Karpas-422 (cell line): ENCODE data around the gene PDIA5. TPM values are rescaled to one million over a fixed set of nuclear protein-coding genes. Genes with fewer than 3 reads are reported as not detected.

Experiments used
- DNase-seq: peaks from one replicate; pipeline ENCODE4 v3.0.0-alpha.2; 2015
- H2AFZ ChIP-seq: fragments of 200-600 bp; sonication (generic); 2 replicates; pipeline ENCODE4 v1.6.1; 2014; ENCODE audit warnings: antibody characterized with exemption, low read length, mixed read lengths
- H3K27ac ChIP-seq: fragments of 200-600 bp; sonication (generic); 2 replicates; pipeline ENCODE4 v1.5.1; 2014; ENCODE audit warnings: mild to moderate bottlenecking, low read length, moderate library complexity
- H3K27me3 ChIP-seq: fragments of 200-600 bp; sonication (generic); 2 replicates; pipeline ENCODE4 v1.6.1; 2014; ENCODE audit warnings: low read length, mixed read lengths
- H3K36me3 ChIP-seq: fragments of 200-600 bp; sonication (generic); 2 replicates; pipeline ENCODE4 v1.6.1; 2014; ENCODE audit warnings: low read length, mixed read lengths; ENCODE audit not compliant: insufficient read depth
- H3K4me1 ChIP-seq: fragments of 200-600 bp; sonication (generic); 2 replicates; pipeline ENCODE4 v1.6.1; 2014; ENCODE audit warnings: mild to moderate bottlenecking, low read length, mixed read lengths
- H3K4me2 ChIP-seq: fragments of 200-600 bp; sonication (generic); 2 replicates; pipeline ENCODE4 v1.6.1; 2014; ENCODE audit warnings: low read length, low read depth, mild to moderate bottlenecking; ENCODE audit not compliant: poor library complexity, severe bottlenecking
- H3K4me3 ChIP-seq: fragments of 200-600 bp; sonication (generic); 2 replicates; pipeline ENCODE4 v1.5.1; 2014; ENCODE audit warnings: mild to moderate bottlenecking, antibody characterized with exemption, low read length, mixed read lengths
- H3K79me2 ChIP-seq: fragments of 200-600 bp; sonication (generic); 2 replicates; pipeline ENCODE4 v1.6.1; 2014; ENCODE audit warnings: mild to moderate bottlenecking, low read length, mixed read lengths
- H3K9ac ChIP-seq: fragments of 200-600 bp; sonication (generic); 2 replicates; pipeline ENCODE4 v1.6.0; 2014; ENCODE audit warnings: low read length
- H3K9me2 ChIP-seq: fragments of 200-600 bp; sonication (generic), shearing (Covaris generic); replicated peaks from 2 replicates; pipeline ENCODE4 v1.6.0; 2014; ENCODE audit warnings: mild to moderate bottlenecking, low read length, moderate library complexity; ENCODE audit not compliant: insufficient read depth
- H3K9me3 ChIP-seq: fragments of 300-700, 200-600 bp; sonication (generic); 2 replicates; pipeline ENCODE4 v1.6.1; 2014; ENCODE audit warnings: low read length, mixed read lengths
- H4K20me1 ChIP-seq: fragments of 200-600 bp; sonication (generic); 2 replicates; pipeline ENCODE4 v1.6.1; 2014; ENCODE audit warnings: mild to moderate bottlenecking, antibody characterized with exemption, low read length, low read depth; ENCODE audit not compliant: insufficient read depth
- total RNA-seq: library from RNA; depleted of rRNA; stranded (reverse); fragments of >200 nt; shearing (Covaris generic); gene quantifications from 2 replicates; pipeline ENCODE4 v1.2.3, GENCODE V29; 2014; ENCODE audit warnings: low replicate concordance

Gene PDIA5
- total RNA-seq, 1 experiment from 2014 or later = 6.3 TPM

- H3K36me3 ChIP-seq = no peaks in the 10 kb centered on the region
Observed at GRCh38 chr3:123124971-123125370, 58.1 kb downstream of the PDIA5 start.

GRCh38 chr3:123126031-123126430, 59.2 kb downstream of the PDIA5 start:
- H3K27me3 ChIP-seq = no peaks in the 10 kb centered on the region
- no peak for DNase-seq
- H4K20me1 ChIP-seq = no peaks in the 10 kb centered on the region
- no peak overlapping the region for H3K4me2 ChIP-seq
- no peak overlapping the region for H2AFZ ChIP-seq
- H3K9me3 ChIP-seq = no peaks in the 10 kb centered on the region
- peaks cover 11% of the 10 kb centered on the region for H3K4me1 ChIP-seq
- H3K27ac ChIP-seq = no peak overlapping the region
- H3K9me2 ChIP-seq = no peaks in the 10 kb centered on the region
- no peak overlapping the region for H3K9ac ChIP-seq
- H3K79me2 ChIP-seq = no peaks in the 10 kb centered on the region
- H3K4me3 ChIP-seq = no peak overlapping the region
- no peaks in the 10 kb centered on the region for H3K36me3 ChIP-seq

More at GRCh38 chr3:123124971-123125370, 58.1 kb downstream of the PDIA5 start:
- peaks cover 13% of the 10 kb centered on the region for H3K4me1 ChIP-seq
- no peaks in the 10 kb centered on the region for H3K9me3 ChIP-seq
- no peaks in the 10 kb centered on the region for H3K9me2 ChIP-seq
- H3K4me3 ChIP-seq = no peak overlapping the region
- H3K27ac ChIP-seq = no peak overlapping the region
- no peak for DNase-seq
- no peak overlapping the region for H3K4me2 ChIP-seq
- no peaks in the 10 kb centered on the region for H3K27me3 ChIP-seq
- H4K20me1 ChIP-seq = no peaks in the 10 kb centered on the region
- no peak overlapping the region for H2AFZ ChIP-seq
- H3K9ac ChIP-seq = no peak overlapping the region
- no peaks in the 10 kb centered on the region for H3K79me2 ChIP-seq

- Histone ChIP-seq H2AFZ (no peak overlapping the region), H3K27me3 (no peaks in the 10 kb centered on the region)
Observed at GRCh38 chr3:123126653-123127052, 59.8 kb downstream of the PDIA5 start.

GRCh38 chr3:123129092-123129491, 62.3 kb downstream of the PDIA5 start:
- Histone ChIP-seq H3K9ac (no peak overlapping the region), H4K20me1 (no peaks in the 10 kb centered on the region), H3K4me2 (no peak overlapping the region), H3K27ac (no peak overlapping the region), H3K9me3 (no peaks in the 10 kb centered on the region), H3K79me2 (no peaks in the 10 kb centered on the region), H3K36me3 (no peaks in the 10 kb centered on the region), H3K4me1 (peaks cover 5% of the 10 kb centered on the region; the same call in 1 of the 2 replicates), H2AFZ (no peak overlapping the region), H3K4me3 (no peak overlapping the region), H3K27me3 (no peaks in the 10 kb centered on the region), H3K9me2 (no peaks in the 10 kb centered on the region)
- no peak for DNase-seq

More at GRCh38 chr3:123126653-123127052, 59.8 kb downstream of the PDIA5 start:
- H3K4me1 ChIP-seq = peaks cover 5% of the 10 kb centered on the region; the same call in 1 of the 2 replicates
- DNase-seq = no peak
- no peaks in the 10 kb centered on the region for H4K20me1 ChIP-seq
- no peaks in the 10 kb centered on the region for H3K9me2 ChIP-seq
- H3K9ac ChIP-seq = no peak overlapping the region
- H3K9me3 ChIP-seq = no peaks in the 10 kb centered on the region
- no peak overlapping the region for H3K27ac ChIP-seq
- no peak overlapping the region for H3K4me2 ChIP-seq
- H3K36me3 ChIP-seq = no peaks in the 10 kb centered on the region
- no peak overlapping the region for H3K4me3 ChIP-seq
- H3K79me2 ChIP-seq = no peaks in the 10 kb centered on the region

GRCh38 chr3:123129532-123129931, 62.7 kb downstream of the PDIA5 start:
- Histone ChIP-seq H3K4me3 (no peak overlapping the region), H3K4me2 (no peak overlapping the region), H3K4me1 (peaks cover 5% of the 10 kb centered on the region; the same call in 1 of the 2 replicates), H3K79me2 (no peaks in the 10 kb centered on the region), H3K9me2 (no peaks in the 10 kb centered on the region), H3K27me3 (no peaks in the 10 kb centered on the region), H3K9ac (no peak overlapping the region), H4K20me1 (no peaks in the 10 kb centered on the region), H3K9me3 (no peaks in the 10 kb centered on the region), H2AFZ (no peak overlapping the region), H3K27ac (no peak overlapping the region), H3K36me3 (no peaks in the 10 kb centered on the region)
- DNase-seq = no peak

GRCh38 chr3:123130079-123130750, 63.4 kb downstream of the PDIA5 start:
- H3K36me3 ChIP-seq = no peaks in the 10 kb centered on the region
- no peak overlapping the region for H3K27ac ChIP-seq
- H3K4me1 ChIP-seq = peaks cover 5% of the 10 kb centered on the region; the same call in 1 of the 2 replicates
- no peaks in the 10 kb centered on the region for H3K79me2 ChIP-seq
- H3K27me3 ChIP-seq = no peaks in the 10 kb centered on the region
- H2AFZ ChIP-seq = no peak overlapping the region
- H3K4me3 ChIP-seq = no peak overlapping the region
- no peaks in the 10 kb centered on the region for H3K9me3 ChIP-seq
- H3K4me2 ChIP-seq = no peak overlapping the region
- H4K20me1 ChIP-seq = no peaks in the 10 kb centered on the region
- H3K9me2 ChIP-seq = no peaks in the 10 kb centered on the region
- H3K9ac ChIP-seq = no peak overlapping the region
- DNase-seq = no peak

GRCh38 chr3:123134671-123135070, 67.8 kb downstream of the PDIA5 start:
- Histone ChIP-seq H3K27me3 (no peaks in the 10 kb centered on the region), H3K4me3 (no peak overlapping the region), H3K79me2 (no peaks in the 10 kb centered on the region), H3K36me3 (no peaks in the 10 kb centered on the region), H3K4me2 (no peak overlapping the region), H3K9ac (no peak overlapping the region), H4K20me1 (no peaks in the 10 kb centered on the region), H3K4me1 (no peaks in the 10 kb centered on the region), H3K27ac (no peak overlapping the region), H2AFZ (no peak overlapping the region), H3K9me3 (no peaks in the 10 kb centered on the region), H3K9me2 (no peaks in the 10 kb centered on the region)
- DNase-seq = no peak

GRCh38 chr3:123137001-123137400, 70.2 kb downstream of the PDIA5 start:
- H3K4me2 ChIP-seq = no peak overlapping the region
- no peaks in the 10 kb centered on the region for H4K20me1 ChIP-seq
- H3K79me2 ChIP-seq = no peaks in the 10 kb centered on the region
- no peak overlapping the region for H2AFZ ChIP-seq
- no peaks in the 10 kb centered on the region for H3K27me3 ChIP-seq
- no peaks in the 10 kb centered on the region for H3K9me2 ChIP-seq
- no peak overlapping the region for H3K9ac ChIP-seq
- no peak overlapping the region for H3K27ac ChIP-seq
- H3K4me1 ChIP-seq = no peaks in the 10 kb centered on the region
- no peaks in the 10 kb centered on the region for H3K9me3 ChIP-seq
- H3K4me3 ChIP-seq = no peak overlapping the region
- DNase-seq = no peak
- no peaks in the 10 kb centered on the region for H3K36me3 ChIP-seq
